ENCODE results near the gene PAX8.

PAX8 gene

GRCh38 chr2:113264713-113265403, 13.9 kb downstream of the PAX8 start:
- no peak for DNase-seq (ENCODE audit: low spot score)

- no peak for DNase-seq (ENCODE audit: low spot score)
Measured at GRCh38 chr2:113263546-113263945, 15.2 kb downstream of the PAX8 start.

GRCh38 chr2:113260991-113261390, 17.7 kb downstream of the PAX8 start:
- DNase-seq (ENCODE audit: low spot score) = no peak

DNA sequence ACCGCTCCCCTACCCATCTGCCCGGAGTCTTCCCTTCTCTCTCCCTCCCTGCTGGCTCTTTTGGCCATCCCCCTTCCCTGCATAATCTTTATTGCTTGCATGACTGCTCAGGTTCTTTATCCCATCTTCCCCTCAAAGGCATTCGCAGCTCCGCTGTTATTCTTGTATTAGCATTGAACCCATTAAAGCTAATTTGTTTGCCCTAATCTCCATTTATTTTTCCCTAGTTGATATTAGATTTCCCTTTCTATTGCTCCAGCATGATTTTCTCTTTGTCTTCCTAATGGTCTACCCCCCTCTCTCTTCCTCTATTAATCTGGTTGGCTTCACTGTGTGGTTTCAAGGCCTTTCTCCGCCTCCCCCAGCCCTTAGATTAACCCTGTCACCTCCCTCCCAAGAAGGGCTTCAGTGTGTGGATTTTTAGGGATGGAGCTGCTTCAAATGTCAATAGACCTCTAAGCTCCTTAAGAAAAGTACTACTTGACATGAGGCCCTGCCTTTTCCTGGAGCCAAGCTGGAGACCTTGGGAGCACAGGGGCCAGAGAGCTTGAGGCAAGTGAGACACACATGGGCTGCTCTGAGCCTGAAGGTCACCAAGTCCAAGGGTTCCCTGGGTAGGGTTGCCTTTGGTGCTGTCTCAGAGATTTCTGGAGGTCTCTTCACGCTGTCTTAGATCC, 20.1 kb downstream of the PAX8 start:
- no peak for DNase-seq (ENCODE audit: low spot score)

GRCh38 chr2:113257516-113258264, 21.0 kb downstream of the PAX8 start:
- DNase-seq (ENCODE audit: low spot score) = no peak

DNA sequence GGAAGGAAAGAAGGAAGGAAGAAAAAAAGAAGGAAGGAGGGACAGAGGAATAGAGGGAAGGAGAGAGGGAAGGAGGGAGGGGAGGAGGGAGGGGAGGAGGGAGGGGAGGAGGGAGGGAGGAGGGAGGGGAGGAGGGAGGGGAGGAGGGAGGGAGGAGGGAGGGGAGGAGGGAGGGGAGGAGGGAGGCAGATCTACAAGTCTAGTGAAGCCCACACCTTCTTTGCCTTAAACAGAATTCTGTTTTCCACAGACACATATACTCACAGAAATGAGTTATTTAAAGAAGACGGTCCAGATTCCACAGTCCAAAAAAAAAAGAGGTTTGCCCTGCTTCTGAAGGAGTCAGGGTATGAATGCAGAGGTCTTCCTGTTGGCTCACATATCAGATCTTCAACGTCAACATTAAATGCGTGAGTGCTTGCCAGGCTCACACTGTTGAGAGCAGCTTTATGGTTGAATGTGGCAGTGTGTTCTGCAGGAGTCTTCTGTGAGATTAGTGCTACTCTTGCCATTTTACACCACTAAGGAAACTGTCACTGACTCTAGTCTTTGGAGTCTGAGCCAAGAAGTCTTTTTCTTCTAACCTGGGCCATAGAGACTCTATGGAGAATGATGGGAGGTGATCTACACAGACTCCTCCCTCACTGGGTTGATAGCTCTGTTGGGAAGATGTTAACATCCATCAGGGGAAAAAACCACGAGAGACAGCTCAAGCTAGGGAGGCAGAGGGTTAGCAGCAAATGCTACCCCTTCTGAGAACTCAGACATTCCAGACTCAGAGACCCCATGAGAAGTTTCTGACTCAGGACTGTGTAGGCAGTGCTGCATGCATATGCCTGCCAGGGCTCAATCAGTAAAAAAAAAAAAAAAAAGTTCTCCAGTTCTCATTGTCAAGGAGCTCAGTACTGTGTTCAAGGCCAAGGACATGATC, 23.3 kb downstream of the PAX8 start:
- no peak for DNase-seq (ENCODE audit: low spot score)

DNA sequence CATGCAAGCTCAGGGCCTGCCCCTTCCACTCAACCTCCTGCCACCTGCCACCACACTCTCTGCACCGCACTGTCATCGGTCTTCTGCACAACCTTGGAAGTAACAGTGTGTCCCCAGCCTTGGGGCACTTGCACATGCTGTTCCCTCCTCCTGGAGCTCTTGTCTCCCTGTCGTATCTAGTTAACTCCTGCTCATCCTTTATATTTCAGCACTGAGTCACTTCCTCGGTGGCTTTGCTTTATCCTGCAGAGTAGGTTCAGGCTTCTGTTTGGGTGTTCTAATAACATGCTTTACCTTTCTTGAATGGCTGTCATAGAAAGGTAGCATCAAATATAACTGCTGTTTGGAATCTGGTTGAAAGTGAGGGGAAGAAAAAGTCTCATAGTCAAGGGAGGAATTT, 25.3 kb downstream of the PAX8 start:
- no peak for DNase-seq (ENCODE audit: low spot score)

GRCh38 chr2:113252047-113252590, 26.6 kb downstream of the PAX8 start:
- DNase-seq (ENCODE audit: low spot score) = no peak

DNA sequence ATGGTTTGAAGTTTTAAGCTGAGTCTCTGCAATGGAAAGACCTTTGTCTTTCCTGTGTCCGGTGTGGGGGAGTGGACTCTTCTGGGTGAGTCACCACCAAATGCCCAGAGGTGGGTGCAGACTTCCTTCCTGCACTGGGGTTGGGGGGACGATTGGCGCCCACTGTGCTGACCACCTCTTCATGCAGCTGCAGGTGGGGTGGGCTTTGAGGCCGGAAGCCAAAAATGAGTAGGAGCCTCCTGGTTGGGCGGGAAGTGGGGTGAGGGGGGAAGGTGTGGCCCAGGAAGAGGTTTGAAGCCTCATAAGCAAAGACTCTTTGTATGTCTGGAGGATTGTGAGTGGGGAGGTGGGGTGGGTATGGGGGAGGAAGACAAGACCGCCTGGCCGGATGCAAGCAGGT, 27.6 kb downstream of the PAX8 start:
- DNase-seq (ENCODE audit: low spot score) = no peak

DNA sequence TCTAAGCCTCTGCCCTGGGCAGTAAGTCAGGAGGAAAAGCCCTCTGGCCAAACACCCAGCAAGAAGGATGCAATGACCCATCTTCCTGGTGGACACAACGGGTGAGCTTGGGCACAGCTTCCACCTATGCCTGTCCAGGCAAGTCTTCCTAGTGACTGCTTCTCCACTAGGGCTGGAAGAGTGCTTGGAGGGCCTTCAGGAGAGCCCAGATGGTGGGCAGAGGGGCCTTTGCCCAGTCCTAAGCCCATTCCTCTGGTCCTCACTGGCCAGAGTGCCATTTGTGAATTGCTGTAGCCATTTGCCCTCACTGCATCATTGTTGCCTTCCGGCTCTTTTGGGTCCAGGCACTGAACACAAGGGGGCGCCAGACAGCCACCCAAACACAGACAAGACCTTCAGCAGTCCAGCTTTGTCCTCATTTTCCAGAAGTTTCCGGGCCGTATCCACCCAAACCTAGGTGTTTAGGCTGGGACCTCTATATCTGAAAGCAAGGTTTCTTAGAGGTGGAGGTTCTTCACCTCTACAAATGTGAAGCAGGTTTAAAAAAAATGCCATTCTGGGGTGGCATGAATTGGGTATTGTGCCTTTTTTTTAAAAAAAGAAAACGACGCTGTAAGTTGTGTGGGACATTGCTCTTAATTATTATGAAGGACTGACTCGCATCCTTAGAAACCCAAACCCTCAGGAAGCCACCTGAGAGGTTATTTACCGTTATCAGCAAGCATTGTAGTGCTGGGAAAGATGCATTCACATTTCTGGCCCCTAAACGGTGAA, 29.5 kb downstream of the PAX8 start:
- DNase-seq (ENCODE audit: low spot score) = peak; percentile 77

DNA sequence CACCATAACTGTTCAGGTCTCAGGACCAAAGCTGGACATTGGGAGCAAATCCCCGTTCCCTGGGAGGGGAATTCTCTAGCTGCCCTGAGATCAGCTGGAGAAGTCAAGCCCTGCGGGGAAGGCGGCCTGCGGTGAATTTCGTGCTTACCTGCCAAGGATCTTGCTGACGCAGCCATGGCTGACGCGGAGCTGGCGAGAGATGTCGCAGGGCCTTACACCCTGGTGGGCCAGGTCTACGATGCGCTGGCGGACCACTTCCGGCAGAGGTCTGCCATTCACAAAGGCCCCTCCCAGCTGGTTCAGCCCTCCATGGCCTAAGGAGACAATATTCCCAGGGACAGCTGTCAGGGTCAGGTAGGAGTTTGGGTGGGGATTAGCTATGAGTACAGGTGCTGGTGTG, 32.1 kb downstream of the PAX8 start:
- no peak for DNase-seq (ENCODE audit: low spot score)

DNA sequence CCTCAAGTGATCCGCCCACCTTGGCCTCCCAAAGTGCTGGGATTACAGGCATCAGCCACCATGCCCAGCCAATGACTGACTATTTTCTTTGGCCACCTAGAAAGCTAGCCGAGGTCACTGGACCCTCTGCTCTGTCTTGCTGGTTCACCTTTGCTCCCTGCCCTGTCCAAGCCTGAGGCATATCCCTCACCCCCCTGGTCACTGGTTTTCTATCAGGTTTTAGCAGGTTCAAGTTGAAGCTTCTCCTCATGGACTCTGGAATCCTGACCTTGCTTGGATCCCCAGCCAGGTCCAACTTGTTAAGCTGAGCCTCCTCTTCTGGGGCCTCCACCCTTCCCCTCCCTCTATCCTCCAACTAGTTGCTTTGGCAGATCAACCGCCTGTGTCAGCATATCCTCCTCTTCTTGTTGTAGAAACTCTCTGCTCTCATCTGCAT, 33.4 kb downstream of the PAX8 start:
- no peak for DNase-seq (ENCODE audit: low spot score)

GRCh38 chr2:113242327-113242726, 36.4 kb downstream of the PAX8 start:
- DNase-seq (ENCODE audit: low spot score) = no peak

DNA sequence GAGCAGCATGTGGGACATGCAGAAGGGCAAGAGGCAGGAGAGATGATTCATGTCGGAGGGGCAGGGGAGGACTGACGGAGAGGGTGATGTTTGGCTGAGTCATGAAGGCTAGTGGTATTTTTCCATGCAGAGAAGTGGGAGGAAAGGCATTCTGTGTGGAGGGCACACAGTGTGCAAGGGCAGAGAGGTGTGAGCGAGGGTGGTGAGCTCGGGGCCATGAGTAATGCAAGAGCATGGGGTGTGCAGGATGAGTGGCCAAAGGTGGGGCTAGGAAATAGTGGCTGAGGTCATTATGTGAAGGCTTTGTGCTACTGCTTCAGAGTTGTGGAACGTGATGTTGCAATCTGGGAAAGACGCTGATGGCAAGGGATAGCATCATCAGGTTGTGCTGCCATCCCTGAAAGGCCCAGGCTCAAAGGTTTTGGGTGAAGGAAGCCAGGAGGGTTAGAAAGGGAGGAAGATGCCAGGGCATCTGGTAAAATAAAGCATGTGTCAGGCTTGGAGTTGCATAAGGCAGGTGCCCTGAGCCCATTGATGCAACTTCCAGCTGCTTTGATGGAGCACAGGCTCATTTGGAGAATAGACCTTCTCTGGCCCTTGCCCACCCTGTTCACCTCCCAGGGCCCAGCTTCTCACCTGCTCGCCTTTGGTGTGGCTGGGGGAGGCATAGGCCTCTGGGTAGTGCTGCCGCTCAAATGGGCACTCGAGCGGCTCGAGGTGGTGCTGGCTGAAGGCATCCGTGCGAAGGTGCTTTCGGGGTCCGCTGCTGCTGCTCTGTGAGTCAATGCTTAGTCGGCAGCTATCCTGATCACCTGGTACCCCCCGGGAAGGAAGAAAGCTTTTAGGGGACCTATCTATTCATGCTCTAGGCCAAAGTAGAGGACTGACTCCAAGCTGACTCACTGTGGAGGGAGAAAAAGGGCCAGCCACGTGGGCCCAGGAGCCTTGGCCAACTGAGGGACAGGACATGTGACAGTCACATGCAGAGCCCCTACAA, 37.5 kb downstream of the PAX8 start:
- no peak for DNase-seq (ENCODE audit: low spot score)

GRCh38 chr2:113240150-113240914, 38.4 kb downstream of the PAX8 start:
- no peak for DNase-seq (ENCODE audit: low spot score)

DNA sequence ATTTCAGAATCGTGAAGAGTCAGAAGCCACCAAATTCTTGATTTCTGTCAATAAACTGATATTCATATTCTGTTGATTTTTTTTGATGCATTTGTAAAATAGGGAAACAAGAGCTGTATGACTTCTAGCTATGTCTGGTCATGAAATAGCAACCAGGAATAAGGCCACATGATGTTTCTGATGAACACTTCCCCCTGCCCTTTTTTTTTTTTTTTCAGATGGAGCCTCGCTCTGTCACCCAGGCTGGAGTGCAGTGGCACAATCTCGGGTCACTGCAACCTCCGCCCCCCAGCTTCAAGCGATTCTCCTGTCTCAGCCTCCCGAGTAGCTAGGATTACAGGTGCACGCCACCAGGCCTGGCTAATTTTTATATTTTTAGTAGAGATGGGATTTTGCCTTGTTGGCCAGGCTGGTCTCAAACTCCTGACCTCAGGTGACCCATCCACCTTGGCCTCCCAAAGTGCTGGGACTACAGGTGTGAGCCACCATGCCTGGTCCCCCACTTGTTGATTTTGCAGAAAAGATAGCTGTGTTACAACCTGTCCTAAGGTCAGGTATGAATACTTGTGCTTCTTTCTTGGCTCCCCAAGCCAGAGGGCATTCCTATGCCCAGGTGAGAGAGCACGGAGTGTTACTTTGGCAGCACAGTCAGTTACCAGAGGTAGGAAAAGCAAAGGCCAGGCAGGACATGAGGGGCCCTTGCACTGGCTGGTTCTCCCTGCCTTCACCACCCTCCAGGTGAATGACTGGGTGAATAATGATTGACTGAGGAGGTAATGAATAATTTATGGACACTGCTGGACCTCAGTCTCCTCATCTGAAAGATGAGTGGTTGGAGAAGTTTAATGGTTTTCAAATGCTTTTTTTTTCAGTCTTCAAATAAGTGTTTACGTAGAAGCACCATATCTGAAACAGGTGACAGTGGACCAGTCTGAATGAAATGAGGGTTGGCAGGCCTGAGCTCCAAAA, 39.6 kb downstream of the PAX8 start:
- no peak for DNase-seq (ENCODE audit: low spot score)

DNA sequence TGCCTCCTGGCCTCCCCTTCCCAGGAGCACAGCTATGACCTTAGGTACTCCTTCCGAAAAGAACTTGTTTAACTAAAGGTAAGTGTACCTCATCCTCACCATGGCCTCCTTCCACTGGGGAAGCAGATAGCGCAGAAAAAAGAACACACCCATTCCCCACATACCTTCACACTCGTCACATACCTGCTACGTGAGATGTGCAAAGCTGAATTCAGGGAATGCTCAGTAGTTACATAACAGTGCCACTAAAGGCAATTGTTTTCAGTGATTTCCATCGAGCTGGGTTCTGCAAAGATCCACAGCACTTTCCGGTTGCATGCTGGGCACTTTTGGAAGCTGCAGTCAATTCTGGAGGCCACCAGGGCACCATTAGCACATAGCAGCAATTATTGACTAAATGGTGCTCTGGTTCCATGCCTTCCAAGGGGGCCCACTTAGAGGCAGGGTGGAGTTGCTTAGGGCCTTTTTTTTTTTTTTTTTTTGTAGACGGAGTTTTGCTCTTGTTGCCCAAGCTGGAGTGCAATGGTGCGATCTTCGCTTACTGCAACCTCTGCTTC, 41.0 kb downstream of the PAX8 start:
- DNase-seq (ENCODE audit: low spot score) = no peak

Data from D341Med (cell line).